GM19193 (cell line): ENCODE data around the gene PTPA.
A peak's percentile ranks its signal among the peaks of the same experiment; 100 is the strongest.

ENCODE experiments used
- POLR2A ChIP-seq: IDR thresholded peaks from 4 replicates; pipeline ENCODE4 v1.6.1; 2011; ENCODE audit not compliant: insufficient read depth, insufficient read length; ENCODE audit errors: extremely low read depth

The PTPA gene

GRCh38 chr9:129113645-129114304 is 2.6 kb downstream of the PTPA start:
- TF ChIP-seq POLR2A, result no peak

- TF ChIP-seq POLR2A, result no peak
Observed at GRCh38 chr9:129118799-129119198, 7.6 kb downstream of the PTPA start.

DNA sequence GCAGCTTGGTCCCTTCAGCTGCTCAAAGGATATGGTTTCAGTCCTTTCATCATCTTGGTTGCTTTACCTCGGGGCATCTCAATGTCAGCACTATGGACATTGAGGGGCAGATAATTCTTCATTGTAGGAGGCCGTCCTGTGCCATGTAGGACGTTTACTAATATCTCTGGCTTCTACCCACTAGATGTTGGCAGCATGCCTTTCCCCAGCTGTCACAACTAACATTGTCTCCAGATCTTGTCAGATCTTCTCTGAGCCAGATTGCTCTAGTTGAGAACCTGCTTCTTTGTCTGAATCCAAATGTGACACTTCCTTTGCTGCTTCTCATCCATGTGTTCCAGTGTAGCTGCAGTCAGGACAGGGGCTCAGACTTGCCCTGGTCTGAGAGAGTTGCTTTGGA is 10.3 kb downstream of the PTPA start:
- TF ChIP-seq POLR2A, result no peak

- TF ChIP-seq POLR2A, result no peak
Observed at GRCh38 chr9:129122133-129122532, 10.9 kb downstream of the PTPA start.

DNA sequence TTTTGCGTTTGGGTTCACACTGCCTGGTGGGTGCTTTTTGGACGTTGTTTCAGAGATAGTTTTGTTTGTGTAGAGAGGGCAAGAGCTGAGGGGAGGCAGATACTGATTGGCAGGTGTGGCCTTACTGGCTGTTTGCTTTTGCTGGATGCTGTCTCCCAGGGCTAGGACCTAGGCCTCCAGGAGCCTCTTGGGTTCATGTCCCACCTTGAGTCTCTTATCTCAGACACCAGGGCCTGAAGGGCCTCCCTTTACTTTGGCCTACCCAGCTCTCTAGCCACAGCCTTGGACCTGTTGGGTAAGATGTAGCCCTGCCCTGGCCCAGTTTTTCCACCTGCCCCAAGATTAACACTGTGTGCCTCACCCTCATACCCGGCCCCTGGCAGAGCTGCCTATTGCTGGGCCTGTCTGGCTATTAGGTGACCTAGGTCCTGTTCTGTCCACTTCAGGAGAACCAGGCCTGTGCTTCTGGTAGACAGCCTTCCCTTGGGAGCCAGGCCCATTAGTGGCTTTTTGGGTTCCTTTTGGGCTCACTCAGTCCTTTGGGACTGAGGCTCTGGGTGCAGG is 13.4 kb downstream of the PTPA start:
- no peak for TF ChIP-seq POLR2A

- no peak for TF ChIP-seq POLR2A
Observed at GRCh38 chr9:129125478-129125877, 14.3 kb downstream of the PTPA start.

DNA sequence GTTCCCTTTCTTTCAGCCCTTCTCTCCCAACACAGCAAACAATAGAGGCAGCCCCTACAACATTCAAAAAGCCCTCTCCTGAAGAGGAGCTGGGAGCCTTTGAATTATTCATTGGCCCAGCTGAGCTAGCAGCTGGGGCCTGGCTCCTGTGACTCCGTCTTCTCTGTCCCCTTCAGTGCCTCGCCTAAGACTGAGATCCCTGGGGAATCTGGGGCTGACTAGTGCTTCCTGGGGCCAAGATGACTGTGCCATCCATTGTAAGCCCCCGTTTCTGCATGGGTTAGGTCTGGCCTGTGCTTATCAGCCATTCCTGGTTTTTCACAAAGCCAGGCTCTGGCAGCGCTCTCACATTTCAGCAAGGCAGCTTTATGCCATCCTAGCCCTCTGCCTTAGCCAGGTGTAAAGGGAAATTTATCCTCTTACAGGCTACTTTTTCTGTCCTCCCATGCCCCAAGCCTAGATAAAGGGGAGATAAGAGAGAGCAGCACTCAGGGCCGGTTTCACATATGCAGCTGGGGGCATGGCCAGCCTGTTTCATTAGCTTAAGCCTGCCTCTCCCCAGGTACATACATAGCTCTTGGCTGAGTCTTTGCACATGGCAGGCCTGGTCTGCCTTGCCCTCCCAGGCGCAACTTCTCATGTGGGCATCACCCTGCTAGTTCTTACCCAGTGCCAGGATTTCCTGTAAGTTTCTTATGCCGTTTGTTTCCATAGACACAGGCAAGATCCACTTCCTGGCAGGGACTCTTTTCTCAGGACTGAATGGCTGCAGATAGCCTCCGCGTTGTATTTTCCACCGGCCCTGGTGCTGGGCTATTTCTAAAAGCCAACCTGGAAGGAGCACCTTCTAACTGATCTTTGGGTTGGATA is 15.8 kb downstream of the PTPA start:
- TF ChIP-seq POLR2A, result no peak

DNA sequence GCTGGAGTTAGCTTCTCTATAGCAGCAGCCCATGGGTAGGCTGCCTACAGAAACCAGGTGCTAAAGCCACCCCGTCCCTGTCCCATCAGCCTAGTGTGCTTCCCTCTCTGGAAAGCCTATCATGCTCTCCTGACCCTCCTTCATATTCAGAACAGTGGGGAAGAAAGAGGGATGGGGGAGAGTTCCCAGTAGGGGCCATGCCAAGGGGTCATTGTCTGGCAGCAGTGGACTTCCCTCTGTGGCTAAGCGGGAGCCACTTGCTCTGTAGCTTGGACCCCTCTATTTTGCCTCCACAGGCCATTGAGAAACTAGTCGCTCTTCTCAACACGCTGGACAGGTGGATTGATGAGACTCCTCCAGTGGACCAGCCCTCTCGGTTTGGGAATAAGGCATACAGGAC is 17.5 kb downstream of the PTPA start:
- TF ChIP-seq POLR2A, result no peak

DNA sequence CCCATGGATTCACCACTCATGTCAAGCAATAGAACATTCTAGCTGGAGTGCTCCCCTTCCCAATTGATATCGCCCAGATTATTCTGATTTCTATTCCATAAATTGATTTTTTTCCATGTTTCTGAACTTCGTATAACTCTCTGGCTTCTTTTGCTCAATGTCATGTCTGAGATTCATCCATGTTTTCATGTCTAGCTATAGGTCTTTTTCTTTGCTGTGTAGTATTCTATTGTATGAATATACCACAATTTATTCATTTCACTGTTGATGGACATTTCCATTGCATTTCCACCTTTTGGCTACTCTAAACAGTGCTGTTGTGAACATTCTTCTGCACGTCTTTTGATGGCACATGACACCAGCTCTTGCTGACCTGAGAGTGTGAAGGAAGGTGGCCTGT is 19.6 kb downstream of the PTPA start:
- TF ChIP-seq POLR2A, result no peak

- TF ChIP-seq POLR2A, result peak; percentile 15
Observed at GRCh38 chr9:129131300-129132145, 20.3 kb downstream of the PTPA start.

DNA sequence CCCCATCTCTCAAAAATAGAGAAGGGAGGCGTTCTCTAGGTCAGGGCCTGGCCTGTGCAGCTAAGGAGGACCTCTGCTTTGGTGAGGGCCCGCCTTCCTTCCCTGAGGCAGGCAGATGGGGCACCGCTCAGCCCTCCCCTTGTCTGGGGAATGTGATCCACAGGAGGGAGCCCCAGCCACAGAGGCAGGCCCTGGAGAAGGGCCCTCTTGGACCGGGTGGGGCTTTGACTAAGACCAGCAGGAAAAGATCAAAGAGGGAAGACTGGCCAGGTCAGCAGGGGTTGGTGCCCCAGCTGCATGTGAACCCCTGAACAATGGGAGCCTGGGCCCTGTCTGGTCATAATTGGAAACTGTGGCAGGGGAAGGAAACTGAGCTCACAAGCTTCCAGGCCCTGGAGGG is 21.9 kb downstream of the PTPA start:
- no peak for TF ChIP-seq POLR2A

GRCh38 chr9:129135476-129135875 is 24.3 kb downstream of the PTPA start:
- TF ChIP-seq POLR2A, result no peak

- TF ChIP-seq POLR2A, result no peak
Observed at GRCh38 chr9:129136446-129137035, 25.3 kb downstream of the PTPA start.

- no peak for TF ChIP-seq POLR2A
Observed at GRCh38 chr9:129137292-129138143, 26.3 kb downstream of the PTPA start.
